Measurements from ENCODE around the gene UBE2A.

Gene UBE2A

GRCh38 chrX:119583431-119584059 is 9.2 kb downstream of the UBE2A start:
- no peaks in the 10 kb centered on the region for H3K4me1 ChIP-seq (ENCODE audit: control insufficient read depth, insufficient read depth, low read depth, low read length)
- no peaks in the 10 kb centered on the region for H3K79me1 ChIP-seq (replicated peaks; ENCODE audit: low read length, poor library complexity, severe bottlenecking)
- H2BK120ac ChIP-seq (ENCODE audit: low read depth, low read length): no peak overlapping the region
- H3K14ac ChIP-seq (ENCODE audit: low read length in 2 of 2): no peak overlapping the region
- no peak overlapping the region for H3K4me2 ChIP-seq (ENCODE audit: low read length, poor library complexity, severe bottlenecking)
- peaks cover 0 to 9% of the 10 kb centered on the region in 2 experiments for H3K36me3 ChIP-seq (ENCODE audit: control insufficient read depth in 1 of 2, insufficient read depth in 2 of 2, low read depth in 1 of 2, low read length in 2 of 2)
- no peak overlapping the region for H2BK5ac ChIP-seq (ENCODE audit: low read depth, low read length, poor library complexity, severe bottlenecking)
- no peak overlapping the region for H2BK15ac ChIP-seq (ENCODE audit: low read depth, poor library complexity, severe bottlenecking)
- H3K18ac ChIP-seq (ENCODE audit: low read depth in 1 of 2, low read length in 2 of 2): no peak overlapping the region
- no peak overlapping the region for H4K91ac ChIP-seq (ENCODE audit: low read length)
- no peak for DNase-seq
- H3K4ac ChIP-seq (ENCODE audit: low read depth in 1 of 2, low read length in 2 of 2): no peak overlapping the region
- H3K4me3 ChIP-seq (ENCODE audit: insufficient read depth in 1 of 2, low read depth in 1 of 2, low read length in 2 of 2): no peak overlapping the region
- no peak overlapping the region for H2BK12ac ChIP-seq (ENCODE audit: low read length in 2 of 2)
- H3K9ac ChIP-seq (ENCODE audit: low read length): peak overlapping the region; percentile 0
- 100% methylated on average over 1 of the region's 2 CpGs for WGBS
- no peak overlapping the region for H3K27ac ChIP-seq (ENCODE audit: low read length, poor library complexity, severe bottlenecking)
- no peak overlapping the region for H2AK5ac ChIP-seq (ENCODE audit: low read length, severe bottlenecking)
- H2AFZ ChIP-seq (ENCODE audit: low read depth, low read length): no peak overlapping the region
- no peaks in the 10 kb centered on the region for H3K9me3 ChIP-seq (ENCODE audit: control insufficient read depth, low read length)
- H4K8ac ChIP-seq (ENCODE audit: low read length): no peak overlapping the region
- H3K27me3 ChIP-seq (ENCODE audit: control insufficient read depth in 1 of 2, insufficient read depth in 1 of 2, low read length in 2 of 2): no peaks in the 10 kb centered on the region
- no peak overlapping the region for H3K23ac ChIP-seq (ENCODE audit: low read length in 2 of 2)

- Histone ChIP-seq H3K27me3 (ENCODE audit: control insufficient read depth in 1 of 2, insufficient read depth in 1 of 2, low read length in 2 of 2) (no peaks in the 10 kb centered on the region), H2AFZ (ENCODE audit: low read depth, low read length) (no peak overlapping the region), H3K27ac (ENCODE audit: low read length, poor library complexity, severe bottlenecking) (no peak overlapping the region), H4K8ac (ENCODE audit: low read length) (no peak overlapping the region), H3K79me1 (replicated peaks; ENCODE audit: low read length, poor library complexity, severe bottlenecking) (peaks cover 4% of the 10 kb centered on the region), H3K4me3 (ENCODE audit: insufficient read depth in 1 of 2, low read depth in 1 of 2, low read length in 2 of 2) (no peak overlapping the region), H3K18ac (ENCODE audit: low read depth in 1 of 2, low read length in 2 of 2) (no peak overlapping the region), H2BK5ac (ENCODE audit: low read depth, low read length, poor library complexity, severe bottlenecking) (no peak overlapping the region), H2AK5ac (ENCODE audit: low read length, severe bottlenecking) (no peak overlapping the region), H3K9me3 (ENCODE audit: control insufficient read depth, low read length) (no peaks in the 10 kb centered on the region), H3K23ac (ENCODE audit: low read length in 2 of 2) (no peak overlapping the region), H3K36me3 (ENCODE audit: control insufficient read depth in 1 of 2, insufficient read depth in 2 of 2, low read depth in 1 of 2, low read length in 2 of 2) (peaks cover 0 to 34% of the 10 kb centered on the region in 2 experiments), H4K91ac (ENCODE audit: low read length) (no peak overlapping the region), H3K4ac (ENCODE audit: low read depth in 1 of 2, low read length in 2 of 2) (no peak overlapping the region), H3K4me2 (ENCODE audit: low read length, poor library complexity, severe bottlenecking) (no peak overlapping the region), H2BK12ac (ENCODE audit: low read length in 2 of 2) (no peak overlapping the region), H2BK120ac (ENCODE audit: low read depth, low read length) (no peak overlapping the region), H3K14ac (ENCODE audit: low read length in 2 of 2) (no peak overlapping the region), H3K9ac (ENCODE audit: low read length) (no peak overlapping the region), H2BK15ac (ENCODE audit: low read depth, poor library complexity, severe bottlenecking) (no peak overlapping the region), H3K4me1 (ENCODE audit: control insufficient read depth, insufficient read depth, low read depth, low read length) (no peaks in the 10 kb centered on the region)
- no peak for DNase-seq
- WGBS: no CpG with 5 or more reads among the region's 5 CpGs
Measured at GRCh38 chrX:119589810-119590209, 15.4 kb downstream of the UBE2A start.

- Histone ChIP-seq H3K4ac (ENCODE audit: low read depth in 1 of 2, low read length in 2 of 2) (no peak overlapping the region), H3K18ac (ENCODE audit: low read depth in 1 of 2, low read length in 2 of 2) (no peak overlapping the region), H3K23ac (ENCODE audit: low read length in 2 of 2) (no peak overlapping the region), H3K79me1 (replicated peaks; ENCODE audit: low read length, poor library complexity, severe bottlenecking) (no peaks in the 10 kb centered on the region), H3K9ac (ENCODE audit: low read length) (no peak overlapping the region), H3K9me3 (ENCODE audit: control insufficient read depth, low read length) (no peaks in the 10 kb centered on the region), H3K4me3 (ENCODE audit: insufficient read depth in 1 of 2, low read depth in 1 of 2, low read length in 2 of 2) (no peak overlapping the region), H2BK12ac (ENCODE audit: low read length in 2 of 2) (no peak overlapping the region), H3K4me2 (ENCODE audit: low read length, poor library complexity, severe bottlenecking) (no peak overlapping the region), H3K27ac (ENCODE audit: low read length, poor library complexity, severe bottlenecking) (no peak overlapping the region), H4K8ac (ENCODE audit: low read length) (no peak overlapping the region), H3K27me3 (ENCODE audit: control insufficient read depth in 1 of 2, insufficient read depth in 1 of 2, low read length in 2 of 2) (no peaks in the 10 kb centered on the region), H3K14ac (ENCODE audit: low read length in 2 of 2) (no peak overlapping the region), H2BK15ac (ENCODE audit: low read depth, poor library complexity, severe bottlenecking) (no peak overlapping the region), H2AK5ac (ENCODE audit: low read length, severe bottlenecking) (no peak overlapping the region), H3K36me3 (ENCODE audit: control insufficient read depth in 1 of 2, insufficient read depth in 2 of 2, low read depth in 1 of 2, low read length in 2 of 2) (no peaks in the 10 kb centered on the region), H2BK120ac (ENCODE audit: low read depth, low read length) (no peak overlapping the region), H2AFZ (ENCODE audit: low read depth, low read length) (no peak overlapping the region), H4K91ac (ENCODE audit: low read length) (no peak overlapping the region), H3K4me1 (ENCODE audit: control insufficient read depth, insufficient read depth, low read depth, low read length) (no peaks in the 10 kb centered on the region), H2BK5ac (ENCODE audit: low read depth, low read length, poor library complexity, severe bottlenecking) (no peak overlapping the region)
- 76% methylated on average over 8 of the region's 9 CpGs for WGBS
- no peak for DNase-seq
Measured at GRCh38 chrX:119602701-119603255, 28.4 kb downstream of the UBE2A start.

- H3K23ac ChIP-seq (ENCODE audit: low read length in 2 of 2): no peak overlapping the region
- no peak overlapping the region for H3K18ac ChIP-seq (ENCODE audit: low read depth in 1 of 2, low read length in 2 of 2)
- no peak overlapping the region for H2BK120ac ChIP-seq (ENCODE audit: low read depth, low read length)
- no peak overlapping the region for H3K14ac ChIP-seq (ENCODE audit: low read length in 2 of 2)
- H2BK5ac ChIP-seq (ENCODE audit: low read depth, low read length, poor library complexity, severe bottlenecking): no peak overlapping the region
- H3K4me1 ChIP-seq (ENCODE audit: control insufficient read depth, insufficient read depth, low read depth, low read length): no peaks in the 10 kb centered on the region
- DNase-seq: no peak
- peak overlapping the region; percentile 86 to 91 for H3K4me3 ChIP-seq (ENCODE audit: insufficient read depth in 1 of 2, low read depth in 1 of 2, low read length in 2 of 2)
- H2BK12ac ChIP-seq (ENCODE audit: low read length in 2 of 2): no peak overlapping the region
- H3K4me2 ChIP-seq (ENCODE audit: low read length, poor library complexity, severe bottlenecking): peak overlapping the region; percentile 77
- H3K9ac ChIP-seq (ENCODE audit: low read length): peak overlapping the region; percentile 80
- no peaks in the 10 kb centered on the region for H3K36me3 ChIP-seq (ENCODE audit: control insufficient read depth in 1 of 2, insufficient read depth in 2 of 2, low read depth in 1 of 2, low read length in 2 of 2)
- H3K9me3 ChIP-seq (ENCODE audit: control insufficient read depth, low read length): no peaks in the 10 kb centered on the region
- H3K4ac ChIP-seq (ENCODE audit: low read depth in 1 of 2, low read length in 2 of 2): no peak overlapping the region
- peaks cover 0 to 12% of the 10 kb centered on the region in 2 experiments for H3K27me3 ChIP-seq (ENCODE audit: control insufficient read depth in 1 of 2, insufficient read depth in 1 of 2, low read length in 2 of 2)
- 53% methylated on average over 14 of the region's 17 CpGs for WGBS
- no peak overlapping the region for H3K27ac ChIP-seq (ENCODE audit: low read length, poor library complexity, severe bottlenecking)
- H2AFZ ChIP-seq (ENCODE audit: low read depth, low read length): peak overlapping the region; percentile 27
- no peak overlapping the region for H2AK5ac ChIP-seq (ENCODE audit: low read length, severe bottlenecking)
- no peak overlapping the region for H2BK15ac ChIP-seq (ENCODE audit: low read depth, poor library complexity, severe bottlenecking)
- no peaks in the 10 kb centered on the region for H3K79me1 ChIP-seq (replicated peaks; ENCODE audit: low read length, poor library complexity, severe bottlenecking)
- H4K91ac ChIP-seq (ENCODE audit: low read length): no peak overlapping the region
- H4K8ac ChIP-seq (ENCODE audit: low read length): no peak overlapping the region
Measured at GRCh38 chrX:119604766-119605463, 30.6 kb downstream of the UBE2A start.
